Measurements from ENCODE around the gene ACAA2.

ACAA2 gene

DNA sequence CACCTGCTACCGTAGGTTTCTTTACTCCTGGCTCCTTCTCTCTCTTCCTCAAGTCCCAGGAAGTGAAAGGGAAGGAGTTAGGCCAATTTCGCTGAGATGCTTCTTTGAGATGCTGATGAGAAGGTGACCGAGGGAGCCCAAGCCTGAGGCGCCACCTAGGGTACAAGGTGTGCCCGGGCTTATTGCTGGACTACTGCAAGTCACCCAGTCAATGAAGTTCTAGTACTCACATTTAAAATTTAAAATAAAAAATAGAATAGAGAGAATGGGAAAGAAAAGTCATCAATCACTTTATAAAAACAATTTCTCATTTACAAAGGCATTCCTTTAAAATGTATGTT, 45.3 kb downstream of the ACAA2 start:
- DNase-seq (ENCODE audit: low read depth in 1 of 2, low spot score in 1 of 2) = no peak

DNA sequence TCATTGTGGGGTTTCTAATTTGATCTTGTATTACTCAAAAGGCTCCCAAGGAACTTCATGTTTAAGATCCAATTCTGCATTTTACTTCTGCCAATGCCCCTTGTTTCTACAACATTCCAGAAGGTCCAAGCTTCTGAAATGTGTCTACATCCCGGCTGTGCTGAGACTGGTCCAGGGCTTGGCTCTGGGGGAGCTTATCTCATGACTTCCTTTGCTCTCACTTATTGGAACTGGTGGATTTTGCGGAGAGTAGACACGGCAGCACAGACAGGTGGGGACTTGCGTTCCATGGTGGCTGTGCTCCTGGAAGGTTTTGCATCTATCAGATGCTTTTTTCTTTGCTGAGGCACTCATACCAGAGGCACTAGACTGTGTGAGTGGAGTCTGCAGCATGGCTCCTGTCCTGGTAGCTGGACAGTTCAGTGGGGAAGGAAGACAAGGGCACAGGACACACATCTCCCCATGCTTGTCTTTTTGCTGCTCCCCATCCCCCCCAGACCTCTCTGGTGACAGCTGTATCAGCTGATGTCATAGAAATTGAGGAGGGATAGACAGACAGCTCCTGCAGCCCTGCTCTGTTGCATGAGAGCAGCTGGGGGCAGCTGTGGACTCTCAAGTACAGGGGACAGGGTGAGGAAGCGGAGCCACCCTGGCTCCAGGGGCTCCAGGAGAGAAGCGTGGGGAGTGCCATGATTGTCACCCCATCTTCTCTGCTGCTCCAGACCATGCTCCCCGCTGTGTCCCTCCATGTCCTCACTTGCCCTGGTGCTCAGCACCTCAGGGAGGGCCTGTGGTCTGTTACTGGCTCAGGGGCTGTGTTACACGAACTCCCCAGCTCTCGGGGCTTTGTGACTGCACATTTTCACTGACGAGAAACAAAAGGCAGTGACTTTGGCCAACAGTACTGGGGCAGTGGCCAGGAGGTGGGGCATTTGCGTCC, 46.0 kb downstream of the ACAA2 start:
- no peak for DNase-seq (ENCODE audit: low read depth in 1 of 2, low spot score in 1 of 2)

DNA sequence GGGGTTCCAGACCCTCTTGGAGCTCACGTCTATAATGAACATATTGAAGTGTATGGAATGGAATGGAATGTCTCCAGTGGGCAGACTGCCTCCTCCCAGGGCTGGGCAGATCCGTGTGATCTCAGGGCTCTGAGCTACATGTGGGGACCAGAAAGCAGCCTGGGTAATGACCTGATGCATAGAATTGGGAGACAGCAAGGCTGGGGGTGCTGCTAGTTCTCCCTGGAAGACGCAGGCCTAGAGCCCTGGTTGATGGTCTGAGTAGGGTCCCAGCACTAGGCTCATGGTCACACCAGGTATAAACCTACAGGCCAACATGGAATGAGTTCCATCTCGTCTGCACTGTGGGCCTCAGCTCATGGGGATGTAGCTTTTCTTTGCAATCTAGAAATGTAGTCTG, 46.7 kb downstream of the ACAA2 start:
- DNase-seq (ENCODE audit: low read depth in 1 of 2, low spot score in 1 of 2) = no peak

DNA sequence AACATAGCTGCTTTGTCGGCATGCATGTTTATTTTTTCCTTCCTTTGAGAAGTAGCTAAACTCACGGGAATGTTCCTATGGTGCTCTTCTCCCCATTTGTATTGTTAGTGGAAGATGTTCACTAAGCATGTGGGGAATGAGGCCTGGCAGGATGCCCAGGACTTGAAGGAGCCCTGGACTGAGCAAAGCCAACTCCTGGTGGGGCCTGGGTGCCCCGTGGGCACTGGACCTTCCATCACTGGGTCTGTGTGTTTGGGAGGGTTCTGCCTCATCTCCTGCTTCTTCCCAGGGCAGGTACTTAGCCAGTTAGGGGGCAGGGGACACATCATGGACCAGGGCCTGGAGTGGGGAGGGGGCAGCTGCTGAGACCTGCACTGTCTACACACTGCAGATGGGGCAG, 49.3 kb downstream of the ACAA2 start:
- no peak for DNase-seq (ENCODE audit: low read depth in 1 of 2, low spot score in 1 of 2)

DNA sequence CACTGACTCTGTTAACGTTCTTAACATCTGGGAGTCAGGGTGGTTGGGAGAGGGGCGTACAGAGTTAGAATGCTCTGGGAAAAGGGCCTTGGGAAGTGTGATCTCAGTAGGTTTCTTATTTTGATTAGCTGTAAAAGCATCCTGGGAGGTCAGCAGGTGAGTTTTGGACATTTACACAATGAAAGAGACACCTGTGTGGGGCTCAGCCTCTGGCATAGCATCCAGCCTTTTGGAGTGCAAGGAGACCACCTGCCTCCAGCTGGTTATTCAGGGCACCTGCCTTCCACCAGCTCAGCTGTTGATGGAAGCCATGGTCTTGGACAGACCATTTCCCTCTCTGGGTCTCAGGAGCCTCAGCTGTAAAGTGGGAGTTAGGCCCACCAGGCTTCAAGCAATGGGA, 49.7 kb downstream of the ACAA2 start:
- no peak for DNase-seq (ENCODE audit: low read depth in 1 of 2, low spot score in 1 of 2)

DNA sequence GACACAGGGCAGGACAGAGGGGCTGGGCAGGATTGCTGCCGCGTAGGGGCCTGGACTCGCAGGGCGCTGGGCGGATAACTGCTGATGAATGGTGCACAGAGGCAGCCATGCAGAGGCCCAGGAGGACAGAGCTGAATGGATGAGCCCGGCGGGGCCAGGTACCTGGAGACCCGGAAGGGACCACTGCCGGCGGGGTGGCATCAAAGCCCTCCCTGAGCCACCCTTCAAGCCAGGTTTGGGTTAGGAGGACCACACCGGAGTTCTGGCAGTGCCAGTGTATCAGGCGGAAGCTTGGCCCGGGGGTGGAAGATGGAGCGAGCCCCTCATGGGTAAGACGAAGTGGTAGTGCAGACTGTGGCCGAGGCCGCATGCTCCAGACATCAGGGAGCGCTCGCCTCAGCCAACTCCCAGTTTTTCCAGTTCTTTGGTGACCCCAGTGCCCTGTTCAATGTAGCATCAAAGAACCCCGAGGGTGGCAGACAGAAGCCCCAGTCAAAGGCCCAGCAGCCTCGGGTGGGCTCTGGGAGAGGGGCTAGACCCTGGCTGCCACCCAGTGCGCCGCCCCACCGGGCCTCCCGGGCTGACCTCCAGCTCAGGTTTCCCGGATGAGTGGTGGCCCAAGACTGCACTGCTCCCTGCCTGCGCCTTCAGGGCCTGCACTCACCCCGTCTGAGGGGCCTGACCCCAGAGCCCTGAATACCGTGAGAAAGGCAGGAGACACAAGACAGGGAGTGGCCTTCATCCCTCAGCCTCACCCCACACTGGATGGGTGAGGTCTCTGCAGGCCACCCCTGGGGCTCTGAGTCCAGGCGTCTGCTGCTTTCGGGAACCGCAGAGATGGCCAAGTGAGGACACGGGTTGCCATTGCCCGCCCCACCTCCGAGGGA, 50.9 kb downstream of the ACAA2 start:
- no peak for DNase-seq (ENCODE audit: low read depth in 1 of 2, low spot score in 1 of 2)

DNA sequence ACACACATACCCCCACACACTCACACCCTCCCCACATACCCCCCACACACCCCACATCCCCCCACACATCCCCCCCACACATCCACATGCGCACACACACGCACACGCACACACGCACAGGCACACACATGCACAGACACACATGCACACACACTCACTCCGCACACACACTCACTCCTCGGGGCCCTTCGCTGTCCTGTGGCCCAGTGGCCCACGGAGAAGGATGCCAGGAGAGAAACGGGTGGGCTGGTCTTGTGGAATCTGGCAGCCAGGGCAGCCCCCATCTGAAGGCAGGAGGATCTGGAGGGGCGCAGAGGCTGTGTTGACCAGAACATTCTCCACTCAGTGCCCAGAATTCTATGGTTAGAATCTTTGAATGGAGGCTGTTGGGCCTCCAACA, 51.6 kb downstream of the ACAA2 start:
- DNase-seq (ENCODE audit: low read depth in 1 of 2, low spot score in 1 of 2) = no peak

DNA sequence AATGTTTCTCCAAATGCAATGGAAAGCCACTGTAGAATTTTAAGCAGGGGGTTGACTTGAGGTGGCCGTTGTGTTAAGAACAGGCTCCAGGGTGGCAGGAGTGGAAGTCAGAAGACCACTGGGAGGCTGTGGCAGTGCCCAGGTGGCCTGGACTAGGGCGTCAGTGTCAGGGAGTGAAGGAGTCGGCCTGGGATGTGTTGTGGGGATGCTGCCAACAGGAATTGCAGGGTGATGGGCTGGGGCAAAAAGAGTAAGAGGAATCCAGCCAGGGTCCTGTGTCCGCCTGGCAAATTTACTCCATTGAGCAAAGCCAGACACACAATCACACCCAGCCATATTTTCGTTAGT, 55.1 kb downstream of the ACAA2 start:
- no peak for DNase-seq (ENCODE audit: low read depth in 1 of 2, low spot score in 1 of 2)

DNA sequence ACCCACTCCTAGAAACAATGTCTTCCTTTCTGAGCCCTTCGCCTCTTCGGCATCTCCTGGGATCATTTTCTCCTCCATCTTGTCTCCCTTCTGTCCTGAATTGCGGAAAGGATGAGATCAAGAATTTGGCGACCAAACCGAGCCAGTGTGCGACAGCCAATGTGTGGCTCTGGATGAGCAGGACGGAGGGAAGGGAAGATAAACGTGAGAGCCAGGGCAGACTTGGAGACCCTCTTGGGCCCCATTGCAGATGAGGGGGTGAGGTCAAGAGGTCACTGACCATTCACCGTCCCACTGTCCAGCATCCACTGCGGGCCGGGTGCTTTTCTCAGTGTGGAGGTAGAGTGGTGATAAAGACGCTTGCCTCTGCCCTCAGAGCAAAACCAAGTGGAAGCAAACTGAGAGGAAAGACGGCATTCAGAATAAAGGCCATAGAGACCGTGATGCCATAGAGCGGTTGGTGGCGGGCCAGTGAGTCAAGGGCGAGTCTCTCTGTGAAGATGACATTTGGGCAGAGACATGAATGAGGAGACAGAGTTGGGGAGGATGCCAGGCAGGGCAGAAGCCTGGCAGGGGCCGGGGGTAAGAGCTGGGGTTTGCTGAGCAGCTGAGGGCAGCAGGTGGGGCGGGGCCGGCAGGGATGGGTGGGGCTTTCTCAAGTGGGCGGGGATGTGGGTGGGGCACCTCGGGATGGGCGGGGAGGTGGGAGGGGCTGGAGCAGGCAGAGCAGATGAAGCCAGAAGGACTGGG, 55.6 kb downstream of the ACAA2 start:
- no peak for DNase-seq (ENCODE audit: low read depth in 1 of 2, low spot score in 1 of 2)

DNA sequence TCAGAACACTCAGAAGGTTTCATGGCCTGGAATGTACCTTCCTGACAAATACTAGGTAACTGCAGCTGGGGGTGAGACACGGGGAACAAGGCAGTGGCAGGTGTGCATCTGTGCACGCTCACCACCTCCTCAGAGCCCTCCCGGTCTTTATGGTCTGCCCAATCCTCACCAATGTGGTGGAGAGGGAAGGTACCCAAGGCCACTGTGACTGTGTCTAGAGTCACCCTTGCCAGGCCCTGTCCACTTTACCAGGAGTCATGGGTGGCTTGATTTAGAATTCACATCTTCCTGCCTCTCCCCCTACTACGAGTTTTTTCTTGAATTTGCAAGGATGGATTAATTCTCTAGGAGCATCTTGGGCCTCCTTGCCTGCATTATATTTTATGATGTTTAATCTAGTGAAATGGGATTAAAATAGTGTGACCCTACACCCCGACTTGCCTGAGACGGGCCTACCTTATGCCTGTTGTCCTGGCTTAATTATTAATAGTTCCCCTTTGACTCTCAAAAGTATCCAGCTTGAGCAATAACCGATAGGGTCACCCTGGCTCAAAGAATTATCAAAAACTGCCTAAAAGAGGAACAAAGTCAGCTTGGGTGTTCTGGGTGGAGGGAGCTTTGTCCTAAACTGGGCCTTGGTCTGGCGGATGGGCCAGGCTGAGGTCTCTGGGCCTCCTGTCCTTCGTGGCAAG, 56.5 kb downstream of the ACAA2 start:
- no peak for DNase-seq (ENCODE audit: low read depth in 1 of 2, low spot score in 1 of 2)

DNA sequence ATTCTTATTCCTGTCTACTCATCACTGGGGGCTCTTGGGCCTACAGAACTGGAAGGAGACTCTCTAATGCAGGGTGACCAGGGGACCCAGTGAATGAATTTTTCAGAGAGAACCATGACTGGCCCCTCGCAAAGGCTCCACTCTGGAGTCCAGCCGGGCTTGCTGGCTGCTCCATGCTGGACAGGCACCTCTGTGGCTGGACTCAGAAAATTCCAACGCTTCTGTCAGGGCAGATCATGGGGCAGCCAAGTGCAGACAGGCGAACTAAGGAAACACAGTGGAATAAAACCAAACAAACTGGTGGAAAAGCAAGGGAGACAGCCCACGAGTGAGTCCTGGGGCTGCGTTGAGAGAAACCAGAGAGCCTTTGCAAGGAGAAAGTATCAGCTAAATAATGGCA, 57.2 kb downstream of the ACAA2 start:
- no peak for DNase-seq (ENCODE audit: low read depth in 1 of 2, low spot score in 1 of 2)

DNA sequence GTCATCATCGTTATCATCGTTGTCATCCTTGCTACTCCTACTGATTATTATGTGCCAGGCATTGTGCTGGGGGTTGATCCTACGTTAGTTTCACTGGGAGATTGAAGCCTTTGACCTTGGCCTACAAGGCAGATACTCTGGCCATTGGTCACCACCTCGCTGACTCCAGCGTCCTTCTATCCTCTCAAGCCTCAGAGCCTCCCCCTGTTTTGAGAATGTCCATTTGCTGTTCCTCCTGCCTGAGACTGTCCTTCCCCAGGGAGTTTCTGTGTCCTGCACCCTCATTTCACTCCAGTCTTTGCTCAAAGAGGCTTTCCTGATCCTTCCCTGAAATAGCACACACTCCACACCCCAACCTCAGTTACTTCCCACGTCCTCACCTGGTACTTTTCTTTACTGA, 57.8 kb downstream of the ACAA2 start:
- DNase-seq (ENCODE audit: low read depth in 1 of 2, low spot score in 1 of 2) = no peak

DNA sequence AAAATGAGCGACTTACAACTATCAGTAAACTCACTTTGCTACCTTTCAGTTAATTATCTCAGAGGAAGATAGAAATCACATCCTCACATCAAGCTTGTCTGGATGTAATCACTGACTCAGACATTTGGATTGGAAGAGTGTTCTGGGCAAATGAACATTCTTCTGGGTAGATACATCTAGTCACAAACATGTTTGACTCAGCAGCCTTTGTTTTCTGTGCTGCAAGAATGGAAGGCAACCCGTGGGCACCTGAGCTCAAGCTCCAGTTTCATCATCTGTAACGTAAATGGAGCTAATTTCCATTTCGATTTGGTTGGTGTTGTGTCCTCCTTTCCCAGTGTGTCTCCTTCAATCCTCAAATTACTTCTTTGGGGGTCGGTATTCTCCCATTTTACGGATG, 58.5 kb downstream of the ACAA2 start:
- DNase-seq (ENCODE audit: low read depth in 1 of 2, low spot score in 1 of 2) = no peak

DNA sequence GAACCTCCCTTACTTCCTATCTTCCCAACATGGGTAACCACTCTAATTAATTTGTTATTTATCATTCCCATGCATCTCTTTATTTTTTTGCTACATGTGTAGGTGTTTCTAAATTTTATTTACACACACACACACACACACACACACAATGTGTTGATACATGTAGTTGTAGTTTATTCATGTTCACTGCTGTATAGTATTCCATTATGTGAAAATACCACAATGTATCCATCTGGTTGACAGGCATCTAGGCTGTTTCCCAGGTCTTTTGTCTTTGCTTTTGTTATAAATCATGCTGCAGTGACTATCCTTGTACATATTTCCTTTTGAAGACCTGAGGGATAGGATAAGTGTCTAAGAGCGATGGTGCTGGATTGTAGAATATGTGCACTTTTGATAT, 59.7 kb downstream of the ACAA2 start:
- no peak for DNase-seq (ENCODE audit: low read depth in 1 of 2, low spot score in 1 of 2)

DNA sequence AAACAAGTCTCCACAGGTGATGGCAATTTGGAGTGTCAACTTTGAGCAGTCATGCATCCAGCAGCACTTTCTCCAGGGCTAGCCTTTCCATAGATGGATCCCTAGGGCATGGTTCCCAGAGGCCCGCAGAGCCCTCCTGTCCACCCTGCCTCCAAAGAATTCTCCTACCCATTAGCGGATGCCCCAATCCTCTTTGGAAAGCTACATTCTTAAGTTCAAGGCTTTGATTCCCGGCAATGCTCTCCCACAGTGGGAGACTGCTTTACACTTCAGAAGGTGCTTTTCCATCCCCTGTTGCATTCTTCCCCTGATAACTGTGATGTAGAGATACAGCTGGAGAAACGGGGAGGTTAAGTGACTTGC, 61.3 kb downstream of the ACAA2 start:
- no peak for DNase-seq (ENCODE audit: low read depth in 1 of 2, low spot score in 1 of 2)

DNA sequence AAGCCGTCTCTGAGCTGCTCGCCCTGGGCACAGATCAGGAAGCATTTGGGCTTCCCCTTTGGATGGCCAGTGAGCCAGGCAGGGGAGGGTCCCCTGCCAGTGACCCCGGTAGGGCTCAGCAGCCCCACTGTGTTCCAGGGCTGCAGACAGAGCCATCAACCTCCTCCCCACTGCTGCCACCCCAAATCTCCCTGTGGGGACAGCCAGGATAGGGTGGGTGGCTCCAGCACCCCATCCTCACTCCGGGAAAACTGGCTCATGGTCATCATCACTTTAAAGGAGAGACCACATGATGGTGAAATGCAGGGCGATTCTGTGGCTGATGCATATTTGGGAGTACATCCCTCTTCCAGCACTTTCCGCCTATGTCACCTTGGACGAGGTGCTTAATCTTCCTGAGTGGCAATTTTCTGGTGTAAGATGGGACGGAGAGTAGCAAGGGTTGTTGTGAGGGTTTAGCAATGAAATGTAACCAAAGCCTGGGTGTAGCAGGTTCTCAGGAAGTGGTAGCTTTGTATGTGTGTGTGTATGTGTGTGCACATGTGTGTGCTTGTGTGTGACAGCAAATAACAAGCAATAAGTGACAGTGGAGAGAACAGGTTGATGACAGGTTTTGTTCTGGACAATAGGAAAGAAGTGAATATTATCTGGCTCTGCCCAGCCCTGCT, 61.8 kb downstream of the ACAA2 start:
- DNase-seq (ENCODE audit: low read depth in 1 of 2, low spot score in 1 of 2) = no peak

DNA sequence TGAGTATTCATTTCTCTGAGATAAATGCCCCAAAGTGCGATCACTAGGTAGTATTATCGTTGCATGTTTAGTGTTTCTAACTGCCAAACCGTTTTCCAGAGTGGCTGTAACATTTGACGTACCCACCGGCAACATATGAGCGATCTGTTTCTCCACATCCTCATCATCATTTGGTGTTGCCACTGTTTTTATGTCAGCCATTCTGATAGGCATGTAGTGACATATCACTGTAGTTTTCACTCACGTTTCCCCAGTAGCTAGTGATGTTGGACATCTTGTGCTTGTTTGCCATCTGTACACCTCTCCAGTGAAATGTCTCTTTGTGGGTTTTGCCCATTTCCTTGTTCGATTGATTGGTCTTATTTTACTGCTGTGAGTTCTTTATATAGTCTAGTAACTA, 63.8 kb downstream of the ACAA2 start:
- no peak for DNase-seq (ENCODE audit: low read depth in 1 of 2, low spot score in 1 of 2)

DNA sequence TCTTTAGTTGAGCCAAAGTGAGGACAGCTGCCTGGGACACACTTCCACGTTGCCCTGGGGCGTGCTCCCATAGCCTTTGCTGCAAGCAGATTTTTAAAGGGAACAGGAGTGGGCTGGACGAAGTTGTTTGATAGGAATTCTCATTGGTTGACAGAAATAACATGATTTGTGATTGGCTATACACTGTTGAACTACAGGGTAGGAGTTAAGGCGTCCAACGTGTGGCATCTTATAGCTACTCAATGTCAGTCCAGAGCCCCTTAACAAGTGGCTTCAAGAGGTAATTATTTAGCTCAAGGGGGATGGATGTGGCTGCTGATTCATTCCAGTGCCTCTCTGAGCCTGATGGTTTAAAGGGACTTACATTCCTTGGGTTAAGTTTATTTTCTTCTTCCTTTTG, 65.5 kb downstream of the ACAA2 start:
- no peak for DNase-seq (ENCODE audit: low read depth in 1 of 2, low spot score in 1 of 2)

DNA sequence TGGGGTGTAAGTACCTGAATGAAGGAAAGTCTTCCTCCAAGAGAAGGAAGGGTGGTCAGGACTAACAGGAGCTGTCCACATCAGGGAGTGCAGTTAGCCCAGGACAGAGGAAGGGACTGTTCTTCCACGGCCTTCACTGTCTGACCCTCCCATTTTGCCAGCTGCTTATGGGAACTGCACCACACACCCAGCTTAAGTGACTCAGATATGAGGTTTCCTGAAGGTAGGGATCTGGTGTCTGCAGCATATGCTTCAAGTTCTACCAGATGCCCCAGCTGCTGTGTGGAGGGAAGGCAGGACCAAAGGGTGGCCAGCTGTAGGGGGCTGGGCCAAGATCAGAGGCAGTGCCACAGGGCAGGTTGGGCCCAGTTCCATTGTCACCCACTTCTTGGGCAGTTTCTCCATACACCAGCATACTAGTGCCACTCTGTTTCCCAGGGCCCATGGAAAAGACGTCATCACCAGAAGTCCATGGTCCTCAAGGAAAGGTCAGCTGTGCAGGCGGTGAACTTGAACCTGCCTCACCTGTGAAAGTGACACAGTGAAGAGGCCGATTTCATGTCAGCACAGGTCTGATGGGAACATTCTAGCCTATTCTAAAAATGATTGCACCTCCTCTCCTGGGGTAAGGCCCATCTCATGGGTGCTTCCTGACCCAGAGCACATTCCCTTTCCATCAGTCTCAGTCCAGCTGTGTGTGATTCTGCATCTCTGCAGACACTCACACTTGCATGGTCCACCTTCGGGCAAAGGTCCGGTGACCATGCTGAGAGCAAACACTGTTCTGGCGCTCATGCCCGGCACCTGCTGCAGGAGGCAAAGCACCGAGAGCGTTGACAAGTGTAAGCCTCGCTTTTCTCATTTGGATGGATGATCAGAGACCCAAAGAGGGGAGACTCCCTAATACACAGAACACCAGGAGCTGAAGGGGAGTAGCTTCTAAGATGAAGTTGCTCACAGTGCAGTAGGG, 68.0 kb downstream of the ACAA2 start:
- no peak for DNase-seq (ENCODE audit: low read depth in 1 of 2, low spot score in 1 of 2)

Data from activated CD4-positive, alpha-beta T cell treated with anti-CD3 and anti-CD28 coated beads, Interleukin-2, amount 50 U/mL, for 24 hours (primary cell).